Coronary artery (tissue), 2 donors: ENCODE results near the gene PRRG1.

Experiments used
- DNase-seq: peaks from one replicate; pipeline ENCODE4 v3.0.0-alpha.2; 2017; ENCODE audit warnings: low spot score
- H3K27ac ChIP-seq, 2 donors: fragments of 200-600 bp; sonication (generic); one replicate each; pipeline ENCODE4 v1.5.1; 2016 to 2019
- H3K4me3 ChIP-seq: fragments of 200-600 bp; sonication (generic); 2 replicates; pipeline ENCODE4 v1.5.1; 2016; ENCODE audit warnings: mild to moderate bottlenecking, moderate library complexity
- TF ChIP-seq, protein P1 (sequence below): fragments of 200-600 bp; sonication (generic); IDR thresholded peaks from one replicate; pipeline ENCODE4 v1.5.1; 2019; ENCODE audit warnings: antibody characterized with exemption

PRRG1 gene

DNA sequence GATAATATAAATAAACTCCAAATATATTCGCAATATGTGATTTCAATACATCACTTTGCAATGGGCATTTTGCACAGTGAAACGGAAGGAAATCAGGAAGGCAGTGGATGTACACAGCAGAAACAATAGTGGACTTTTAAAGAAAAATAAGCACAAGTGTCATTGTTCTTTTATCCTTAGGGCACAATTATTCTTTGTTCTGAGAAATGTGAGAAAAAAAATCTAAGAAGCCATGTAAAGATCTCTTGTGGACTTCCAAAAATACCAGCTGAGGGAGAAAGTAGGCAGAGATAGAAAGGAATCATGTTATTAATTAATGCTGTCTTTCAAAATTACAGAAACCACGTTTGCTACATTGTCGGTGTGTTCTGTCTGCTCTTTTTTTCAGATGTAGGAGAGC, 17.6 kb upstream of the PRRG1 start:
- Histone ChIP-seq H3K27ac (no peak overlapping the region), H3K4me3 (no peak overlapping the region)
- DNase-seq: no peak
- TF ChIP-seq, protein P1, sequence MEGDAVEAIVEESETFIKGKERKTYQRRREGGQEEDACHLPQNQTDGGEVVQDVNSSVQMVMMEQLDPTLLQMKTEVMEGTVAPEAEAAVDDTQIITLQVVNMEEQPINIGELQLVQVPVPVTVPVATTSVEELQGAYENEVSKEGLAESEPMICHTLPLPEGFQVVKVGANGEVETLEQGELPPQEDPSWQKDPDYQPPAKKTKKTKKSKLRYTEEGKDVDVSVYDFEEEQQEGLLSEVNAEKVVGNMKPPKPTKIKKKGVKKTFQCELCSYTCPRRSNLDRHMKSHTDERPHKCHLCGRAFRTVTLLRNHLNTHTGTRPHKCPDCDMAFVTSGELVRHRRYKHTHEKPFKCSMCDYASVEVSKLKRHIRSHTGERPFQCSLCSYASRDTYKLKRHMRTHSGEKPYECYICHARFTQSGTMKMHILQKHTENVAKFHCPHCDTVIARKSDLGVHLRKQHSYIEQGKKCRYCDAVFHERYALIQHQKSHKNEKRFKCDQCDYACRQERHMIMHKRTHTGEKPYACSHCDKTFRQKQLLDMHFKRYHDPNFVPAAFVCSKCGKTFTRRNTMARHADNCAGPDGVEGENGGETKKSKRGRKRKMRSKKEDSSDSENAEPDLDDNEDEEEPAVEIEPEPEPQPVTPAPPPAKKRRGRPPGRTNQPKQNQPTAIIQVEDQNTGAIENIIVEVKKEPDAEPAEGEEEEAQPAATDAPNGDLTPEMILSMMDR: no peak

GRCh38 chrX:37332055-37332454, 17.1 kb upstream of the PRRG1 start:
- Histone ChIP-seq H3K27ac (no peak overlapping the region), H3K4me3 (no peak overlapping the region)
- no peak for DNase-seq
- TF ChIP-seq, protein P1: no peak

DNA sequence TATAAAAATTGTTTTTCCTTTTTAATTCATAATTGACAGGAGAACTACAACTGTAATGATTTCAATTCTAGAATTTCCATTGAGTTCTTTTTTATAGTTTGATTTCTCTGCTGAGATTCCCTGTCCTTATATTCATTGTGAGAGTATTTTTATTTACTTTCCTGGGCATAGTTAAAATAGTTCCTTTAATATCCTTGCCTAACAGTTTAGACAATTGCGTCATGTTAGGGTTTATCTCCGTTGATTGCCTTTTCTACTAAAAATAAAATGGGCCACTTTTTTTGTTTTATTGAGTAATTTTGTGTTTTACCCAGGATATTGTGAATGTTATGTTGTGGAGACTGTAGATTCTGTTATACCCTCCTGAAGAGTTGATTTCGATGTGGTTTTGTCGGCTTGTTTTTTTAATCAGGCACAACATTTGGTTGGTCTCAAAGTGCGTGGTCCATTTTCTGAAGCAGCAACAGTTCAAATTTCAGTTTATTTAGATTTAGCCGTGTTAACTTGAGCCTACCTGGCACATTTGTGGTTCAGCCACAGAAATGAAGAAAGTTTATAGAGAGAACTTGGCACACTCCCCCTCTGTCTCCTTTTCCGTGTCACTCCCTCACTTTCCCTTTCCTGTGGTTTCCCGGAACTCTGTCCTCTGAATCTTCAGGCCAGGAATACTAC, 16.0 kb upstream of the PRRG1 start:
- no peak for DNase-seq
- H3K27ac ChIP-seq: no peak overlapping the region
- H3K4me3 ChIP-seq: no peak overlapping the region
- TF ChIP-seq, protein P1: no peak

DNA sequence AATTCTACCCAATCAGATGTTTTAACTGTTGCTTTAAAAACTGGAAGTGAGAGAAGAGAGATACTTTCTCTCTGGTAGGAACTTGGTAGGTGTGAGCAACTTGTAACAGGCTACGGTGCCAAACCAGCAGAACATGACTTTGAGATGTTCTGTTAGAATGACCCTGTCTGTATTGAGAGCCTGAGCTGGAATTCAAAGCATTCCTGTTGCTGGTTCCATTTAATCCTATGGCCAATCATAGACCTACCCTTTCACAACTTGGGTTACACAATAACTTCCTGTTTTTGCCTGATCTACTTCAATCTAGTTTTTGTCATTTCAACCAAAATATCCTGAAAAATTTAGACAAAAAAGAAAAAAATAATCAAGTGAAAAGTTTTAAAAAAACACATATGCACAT, 1.7 kb upstream of the PRRG1 start:
- Histone ChIP-seq H3K4me3 (no peak overlapping the region), H3K27ac (no peak overlapping the region)
- no peak for DNase-seq
- TF ChIP-seq, protein P1: no peak

GRCh38 chrX:37348231-37348970, 763 bp upstream of the PRRG1 start:
- peak overlapping the region in 1 of 2 donors; percentile 85 for H3K27ac ChIP-seq
- H3K4me3 ChIP-seq: peak overlapping the region; percentile 80
- TF ChIP-seq, protein P1: no peak
- no peak for DNase-seq

- Histone ChIP-seq H3K4me3 (peak overlapping the region; percentile 80), H3K27ac (peak overlapping the region in 1 of 2 donors; percentile 85)
- TF ChIP-seq, protein P1: no peak
- DNase-seq: no peak
Observed at GRCh38 chrX:37348971-37349220, 268 bp upstream of the PRRG1 start.

DNA sequence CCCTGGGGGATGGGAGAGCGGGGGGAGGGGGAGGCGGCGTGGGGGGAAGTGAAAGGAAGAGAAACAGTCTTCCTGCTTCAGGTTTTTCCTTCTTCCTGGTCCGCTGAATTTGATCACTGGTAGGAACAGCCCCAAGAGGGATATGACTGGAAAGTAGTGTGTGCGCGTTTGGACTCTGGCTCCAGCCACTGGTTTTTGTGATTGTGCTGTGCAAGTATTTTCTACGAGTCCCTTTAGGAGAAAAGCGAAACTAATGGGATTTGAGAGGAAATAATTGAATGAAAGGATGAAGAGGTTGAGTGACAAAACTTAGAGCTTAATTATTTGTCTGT, 836 bp downstream of the PRRG1 start:
- TF ChIP-seq, protein P1: no peak
- peak overlapping the region; percentile 80 for H3K4me3 ChIP-seq
- no peak for DNase-seq
- H3K27ac ChIP-seq: peak overlapping the region; percentile 58 to 85
